ENCODE results near the gene SIRT3. TPM values are rescaled to one million over a fixed set of nuclear protein-coding genes. Genes with fewer than 3 reads are reported as not detected.

Gene SIRT3
- total RNA-seq, 2 donors from 2014 or later: 16.1 to 22.0 TPM

DNA sequence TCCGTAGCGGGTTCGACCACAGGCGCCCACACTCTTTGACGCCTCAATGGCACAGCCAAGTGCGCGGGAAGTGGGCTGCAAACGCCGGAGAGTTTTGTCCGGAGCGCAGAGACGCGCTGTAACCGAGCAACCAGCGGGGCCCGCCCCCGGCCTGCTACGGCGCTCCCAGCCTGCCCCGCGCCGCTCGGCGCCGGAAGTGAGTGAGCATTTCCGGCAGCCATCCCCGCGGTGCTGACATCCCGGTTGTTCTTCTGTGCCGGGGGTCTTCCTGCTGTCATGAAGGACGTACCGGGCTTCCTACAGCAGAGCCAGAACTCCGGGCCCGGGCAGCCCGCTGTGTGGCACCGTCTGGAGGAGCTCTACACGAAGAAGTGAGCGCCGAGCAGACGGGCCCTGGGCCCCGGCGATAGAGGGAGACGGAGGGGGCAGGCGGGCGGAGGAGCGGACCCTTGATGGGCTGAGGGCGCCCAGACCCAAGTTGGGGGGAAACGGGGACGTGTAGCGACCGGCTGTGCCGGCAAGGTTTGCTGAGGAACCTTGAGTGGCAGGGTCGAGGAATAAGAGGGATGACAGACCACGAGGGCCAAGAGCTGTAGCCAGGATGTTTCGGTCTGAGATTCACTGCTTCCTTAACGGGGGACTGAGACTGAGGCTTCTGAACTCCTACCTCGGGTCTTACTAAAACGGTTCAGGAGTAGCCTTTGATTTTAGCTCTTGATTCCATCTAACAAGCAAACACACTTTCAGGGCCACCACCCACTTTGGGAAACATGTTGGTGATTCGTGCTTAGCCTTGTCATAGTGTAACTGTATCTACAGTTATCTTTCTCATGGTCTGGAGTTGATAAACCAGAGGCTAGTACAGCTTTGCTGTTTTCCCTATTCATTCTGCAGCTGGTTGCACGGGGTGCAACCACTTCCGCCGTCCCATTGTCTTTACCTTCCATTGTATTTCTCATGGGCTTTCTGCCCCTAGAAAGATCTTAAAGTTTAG lies 929 bp upstream of the SIRT3 start, which contains the start of gene PSMD13:
Gene PSMD13, plus strand, starts transcription at position 203 of the 994 bp plus-strand sequence. Its CDS starts 74 bp downstream, at position 277.
- Histone ChIP-seq H3K27ac (peak within 1 kb of the TSS; percentile 95 to 97), H3K27me3 (replicated peaks; ENCODE audit: insufficient read depth) (no peaks in the 10 kb centered on the region)
- DNase-seq (ENCODE audit: low spot score): peak; percentile 47

DNA sequence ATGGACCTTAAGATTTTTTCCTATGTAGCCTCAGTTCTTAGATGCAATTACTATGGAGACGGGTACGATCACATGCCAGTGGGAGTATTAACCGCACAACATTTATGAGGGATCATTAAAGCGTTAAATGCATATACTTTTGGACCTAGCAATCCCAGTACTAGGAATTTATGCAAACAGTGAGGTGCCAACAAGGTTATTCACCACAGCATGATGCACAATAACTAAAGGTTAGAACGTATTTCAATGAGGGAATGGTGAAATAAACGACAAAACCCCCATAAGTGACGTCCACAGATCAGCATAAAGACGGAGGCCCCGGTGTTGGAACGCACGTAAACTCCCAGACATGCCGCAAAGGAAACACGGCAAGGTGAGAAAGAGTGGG lies 539 bp downstream of the SIRT3 start:
- DNase-seq (ENCODE audit: low spot score): no peak
- ATAC-seq (ENCODE audit: insufficient number of reproducible peaks, low FRiP score, low read depth): no peak
- Histone ChIP-seq H3K4me1 (ENCODE audit: control insufficient read depth in 1 of 2, low read depth in 2 of 2) (peaks cover 20 to 27% of the 10 kb centered on the region in 2 donors), H3K9me3 (no peaks in the 10 kb centered on the region), H3K36me3 (no peaks in the 10 kb centered on the region), H3K27ac (peak overlapping the region; percentile 71 to 95), H3K4me3 (peak overlapping the region; percentile 100), H3K27me3 (replicated peaks; ENCODE audit: insufficient read depth) (no peaks in the 10 kb centered on the region)
- TF ChIP-seq, protein P1, sequence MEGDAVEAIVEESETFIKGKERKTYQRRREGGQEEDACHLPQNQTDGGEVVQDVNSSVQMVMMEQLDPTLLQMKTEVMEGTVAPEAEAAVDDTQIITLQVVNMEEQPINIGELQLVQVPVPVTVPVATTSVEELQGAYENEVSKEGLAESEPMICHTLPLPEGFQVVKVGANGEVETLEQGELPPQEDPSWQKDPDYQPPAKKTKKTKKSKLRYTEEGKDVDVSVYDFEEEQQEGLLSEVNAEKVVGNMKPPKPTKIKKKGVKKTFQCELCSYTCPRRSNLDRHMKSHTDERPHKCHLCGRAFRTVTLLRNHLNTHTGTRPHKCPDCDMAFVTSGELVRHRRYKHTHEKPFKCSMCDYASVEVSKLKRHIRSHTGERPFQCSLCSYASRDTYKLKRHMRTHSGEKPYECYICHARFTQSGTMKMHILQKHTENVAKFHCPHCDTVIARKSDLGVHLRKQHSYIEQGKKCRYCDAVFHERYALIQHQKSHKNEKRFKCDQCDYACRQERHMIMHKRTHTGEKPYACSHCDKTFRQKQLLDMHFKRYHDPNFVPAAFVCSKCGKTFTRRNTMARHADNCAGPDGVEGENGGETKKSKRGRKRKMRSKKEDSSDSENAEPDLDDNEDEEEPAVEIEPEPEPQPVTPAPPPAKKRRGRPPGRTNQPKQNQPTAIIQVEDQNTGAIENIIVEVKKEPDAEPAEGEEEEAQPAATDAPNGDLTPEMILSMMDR (IDR thresholded peaks at IDR 0.05): no peak

More for the DNA sequence above, 929 bp upstream of the SIRT3 start, which contains the start of gene PSMD13:
- peaks cover 20 to 27% of the 10 kb centered on the region in 2 donors for H3K4me1 ChIP-seq (ENCODE audit: control insufficient read depth in 1 of 2, low read depth in 2 of 2)
- peaks cover 8% of the 10 kb centered on the region for H3K36me3 ChIP-seq
- TF ChIP-seq, protein P1 (IDR thresholded peaks at IDR 0.05): peak; percentile 21
- H3K9me3 ChIP-seq: no peaks in the 10 kb centered on the region
- peak; percentile 87 for ATAC-seq (ENCODE audit: insufficient number of reproducible peaks, low FRiP score, low read depth)
- H3K4me3 ChIP-seq: peak within 1 kb of the TSS; percentile 100

DNA sequence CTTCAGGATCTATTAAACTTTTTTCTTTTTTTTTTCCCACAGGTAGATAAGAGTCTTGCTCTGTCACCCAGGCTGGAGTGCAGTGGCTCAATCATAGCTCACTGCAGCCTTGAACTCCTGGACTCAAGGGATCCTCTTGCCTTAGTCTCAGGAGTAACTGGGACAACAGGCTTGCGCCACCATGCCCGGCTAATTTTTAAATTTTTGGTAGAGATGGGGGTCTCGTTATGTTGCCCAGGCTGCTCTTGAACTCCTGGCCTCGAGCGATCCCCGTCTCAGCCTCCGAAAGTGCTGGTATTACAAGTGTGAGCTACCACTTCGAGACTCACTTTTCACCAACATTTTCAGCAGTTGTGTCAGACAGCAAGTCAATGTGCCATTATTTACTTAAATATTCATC lies 962 bp downstream of the SIRT3 start:
- no peak for ATAC-seq (ENCODE audit: insufficient number of reproducible peaks, low FRiP score, low read depth)
- H3K27ac ChIP-seq: peak overlapping the region in 1 of 2 donors; percentile 95
- no peaks in the 10 kb centered on the region for H3K27me3 ChIP-seq (replicated peaks; ENCODE audit: insufficient read depth)
- peaks cover 20 to 24% of the 10 kb centered on the region in 2 donors for H3K4me1 ChIP-seq (ENCODE audit: control insufficient read depth in 1 of 2, low read depth in 2 of 2)
- TF ChIP-seq, protein P1 (IDR thresholded peaks at IDR 0.05): no peak
- no peaks in the 10 kb centered on the region for H3K36me3 ChIP-seq
- H3K9me3 ChIP-seq: no peaks in the 10 kb centered on the region
- no peak for DNase-seq (ENCODE audit: low spot score)
- peak overlapping the region; percentile 100 for H3K4me3 ChIP-seq

DNA sequence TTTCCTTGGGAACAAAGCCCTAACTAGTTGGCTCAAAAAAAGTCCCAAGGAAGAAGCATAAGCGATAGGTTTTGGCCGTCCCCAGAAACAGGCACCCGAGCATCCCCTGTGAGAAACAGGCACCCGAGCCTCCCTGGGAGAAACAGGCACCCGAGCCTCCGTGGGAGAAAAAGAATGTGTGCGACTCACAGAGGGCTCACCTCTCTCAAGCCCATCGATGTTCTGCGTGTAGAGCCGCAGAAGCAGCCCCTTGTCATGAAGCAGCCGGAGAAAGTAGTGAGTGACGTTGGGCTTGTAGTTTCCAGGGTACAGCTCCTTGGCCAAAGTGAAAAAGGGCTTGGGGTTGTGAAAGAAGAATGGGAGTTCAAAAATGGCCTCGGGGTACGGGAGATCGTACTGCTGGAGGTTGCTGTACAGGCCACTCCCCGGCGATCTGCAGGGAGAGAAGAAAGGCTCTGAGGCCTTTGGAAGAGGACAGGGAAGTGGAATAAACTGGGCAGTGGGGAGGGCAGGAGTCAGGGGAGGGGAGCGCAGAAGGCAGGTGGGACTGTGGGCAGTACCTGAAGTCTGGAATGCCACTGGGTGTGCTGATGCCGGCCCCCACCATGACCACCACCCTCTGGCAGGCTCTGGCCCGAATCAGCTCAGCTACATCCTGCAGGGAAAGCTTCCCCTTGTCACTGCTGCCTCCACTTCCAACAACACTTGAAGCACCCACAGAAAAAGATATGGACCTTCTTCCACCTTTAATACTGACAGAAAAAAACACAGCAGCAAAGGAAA lies 3.2 kb downstream of the SIRT3 start:
- no peaks in the 10 kb centered on the region for H3K36me3 ChIP-seq
- TF ChIP-seq, protein P1 (IDR thresholded peaks at IDR 0.05): no peak
- H3K27me3 ChIP-seq (replicated peaks; ENCODE audit: insufficient read depth): no peaks in the 10 kb centered on the region
- no peak overlapping the region for H3K4me3 ChIP-seq
- ATAC-seq (ENCODE audit: insufficient number of reproducible peaks, low FRiP score, low read depth) (no peak), DNase-seq (ENCODE audit: low spot score) (no peak)
- H3K27ac ChIP-seq: no peak overlapping the region
- no peaks in the 10 kb centered on the region for H3K9me3 ChIP-seq
- H3K4me1 ChIP-seq (ENCODE audit: control insufficient read depth in 1 of 2, low read depth in 2 of 2): peaks cover 13 to 15% of the 10 kb centered on the region in 2 donors

DNA sequence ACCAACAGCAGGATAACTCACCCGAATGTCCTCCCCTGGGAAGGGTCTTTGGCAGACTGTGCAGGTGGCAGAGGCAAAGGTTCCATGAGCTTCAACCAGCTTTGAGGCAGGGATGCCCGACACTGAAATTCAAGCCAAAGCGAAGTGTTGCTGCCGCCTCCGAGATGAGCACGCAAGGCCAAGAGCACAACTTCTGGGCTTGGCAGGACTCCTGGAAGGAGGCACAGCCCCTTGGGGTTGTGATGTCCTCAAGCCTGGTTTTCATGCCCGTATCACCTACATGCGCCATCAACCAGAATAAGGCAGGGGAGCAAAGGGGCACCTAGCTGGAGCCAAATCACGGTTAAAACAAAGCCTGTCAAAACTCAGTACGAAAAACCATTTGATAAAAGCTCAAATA lies 5.7 kb downstream of the SIRT3 start:
- H3K27me3 ChIP-seq (replicated peaks; ENCODE audit: insufficient read depth): no peaks in the 10 kb centered on the region
- no peaks in the 10 kb centered on the region for H3K36me3 ChIP-seq
- TF ChIP-seq, protein P1 (IDR thresholded peaks at IDR 0.05): no peak
- peaks cover 5% of the 10 kb centered on the region in 2 donors for H3K4me1 ChIP-seq (ENCODE audit: control insufficient read depth in 1 of 2, low read depth in 2 of 2)
- H3K27ac ChIP-seq: no peak overlapping the region
- no peak overlapping the region for H3K4me3 ChIP-seq
- ATAC-seq (ENCODE audit: insufficient number of reproducible peaks, low FRiP score, low read depth) (no peak), DNase-seq (ENCODE audit: low spot score) (no peak)
- H3K9me3 ChIP-seq: no peaks in the 10 kb centered on the region

Data from thoracic aorta (tissue), 2 donors.